Activated naive CD8-positive, alpha-beta T cell treated with anti-CD3 and anti-CD28 coated beads, Interleukin-2, amount 50 U/mL, for 24 hours (primary cell): ENCODE data around the gene DUSP6.

Experiments
- ATAC-seq: fragments of 150-1000 bp; cut with Tn5 transposase; one replicate; pipeline ENCODE4 v1.10.0; 2021
- DNase-seq: peaks from one replicate; pipeline ENCODE4 v3.0.0; 2021
- H3K27ac Mint-ChIP-seq: one replicate; pipeline ENCODE4 v1.8.0; 2021; ENCODE audit warnings: mild to moderate bottlenecking, mixed read lengths
- H3K27me3 Mint-ChIP-seq: one replicate; pipeline ENCODE4 v1.8.0; 2021; ENCODE audit warnings: mixed read lengths
- H3K36me3 Mint-ChIP-seq: one replicate; pipeline ENCODE4 v1.8.0; 2021; ENCODE audit warnings: low read depth, mixed read lengths
- H3K4me1 Mint-ChIP-seq: one replicate; pipeline ENCODE4 v1.8.0; 2021; ENCODE audit warnings: mixed read lengths
- H3K4me3 Mint-ChIP-seq: one replicate; pipeline ENCODE4 v1.8.0; 2021; ENCODE audit warnings: mild to moderate bottlenecking, moderate library complexity, mixed read lengths
- H3K9me3 Mint-ChIP-seq: one replicate; pipeline ENCODE4 v1.8.0; 2021; ENCODE audit warnings: mixed read lengths

The DUSP6 gene

GRCh38 chr12:89350630-89351488, 1.4 kb downstream of the DUSP6 start:
- H3K9me3 Mint-ChIP-seq: no peaks in the 10 kb centered on the region

GRCh38 chr12:89350260-89350629, 2.1 kb downstream of the DUSP6 start:
- ATAC-seq (no peak), DNase-seq (no peak)
- peak overlapping the region; percentile 95 for H3K4me3 Mint-ChIP-seq
- peaks cover 9% of the 10 kb centered on the region for H3K27me3 Mint-ChIP-seq
- H3K4me1 Mint-ChIP-seq: peaks cover 77% of the 10 kb centered on the region
- H3K36me3 Mint-ChIP-seq: peaks cover 34% of the 10 kb centered on the region
- no peaks in the 10 kb centered on the region for H3K9me3 Mint-ChIP-seq
- peak overlapping the region; percentile 79 for H3K27ac Mint-ChIP-seq

More at GRCh38 chr12:89350630-89351488, 1.4 kb downstream of the DUSP6 start:
- H3K4me3 Mint-ChIP-seq: peak overlapping the region; percentile 95
- H3K27me3 Mint-ChIP-seq: peaks cover 11% of the 10 kb centered on the region
- DNase-seq (peak; percentile 27), ATAC-seq (no peak)
- H3K27ac Mint-ChIP-seq: peak overlapping the region; percentile 79
- H3K4me1 Mint-ChIP-seq: peaks cover 77% of the 10 kb centered on the region
- peaks cover 34% of the 10 kb centered on the region for H3K36me3 Mint-ChIP-seq

GRCh38 chr12:89349814-89350213, 2.5 kb downstream of the DUSP6 start:
- ATAC-seq: no peak
- H3K4me3 Mint-ChIP-seq: peak overlapping the region; percentile 95
- no peaks in the 10 kb centered on the region for H3K9me3 Mint-ChIP-seq
- DNase-seq: no peak
- peaks cover 34% of the 10 kb centered on the region for H3K36me3 Mint-ChIP-seq
- peaks cover 73% of the 10 kb centered on the region for H3K4me1 Mint-ChIP-seq
- peaks cover 9% of the 10 kb centered on the region for H3K27me3 Mint-ChIP-seq
- H3K27ac Mint-ChIP-seq: no peak overlapping the region

- ATAC-seq: no peak
Measured at GRCh38 chr12:89348894-89349699, 3.2 kb downstream of the DUSP6 start.

GRCh38 chr12:89347325-89347829, 4.9 kb downstream of the DUSP6 start:
- Mint-ChIP-seq H3K36me3 (peaks cover 34% of the 10 kb centered on the region), H3K9me3 (no peaks in the 10 kb centered on the region)

More at GRCh38 chr12:89348894-89349699, 3.2 kb downstream of the DUSP6 start:
- Mint-ChIP-seq H3K27ac (no peak overlapping the region), H3K9me3 (no peaks in the 10 kb centered on the region), H3K4me3 (peak overlapping the region; percentile 95), H3K36me3 (peaks cover 34% of the 10 kb centered on the region), H3K27me3 (peaks cover 9% of the 10 kb centered on the region), H3K4me1 (peaks cover 68% of the 10 kb centered on the region)
- no peak for DNase-seq

GRCh38 chr12:89346741-89347324, 5.5 kb downstream of the DUSP6 start:
- ATAC-seq: no peak
- peaks cover 34% of the 10 kb centered on the region for H3K36me3 Mint-ChIP-seq
- H3K9me3 Mint-ChIP-seq: no peaks in the 10 kb centered on the region
- DNase-seq: no peak
- H3K27me3 Mint-ChIP-seq: peaks cover 8% of the 10 kb centered on the region
- H3K4me1 Mint-ChIP-seq: peaks cover 63% of the 10 kb centered on the region
- H3K4me3 Mint-ChIP-seq: peak overlapping the region; percentile 70
- H3K27ac Mint-ChIP-seq: peak overlapping the region; percentile 58

More at GRCh38 chr12:89347325-89347829, 4.9 kb downstream of the DUSP6 start:
- ATAC-seq (no peak), DNase-seq (no peak)
- H3K27ac Mint-ChIP-seq: peak overlapping the region; percentile 58
- no peak overlapping the region for H3K4me3 Mint-ChIP-seq
- H3K27me3 Mint-ChIP-seq: peaks cover 9% of the 10 kb centered on the region
- peaks cover 66% of the 10 kb centered on the region for H3K4me1 Mint-ChIP-seq

GRCh38 chr12:89345830-89346740, 6.2 kb downstream of the DUSP6 start:
- DNase-seq: peak; percentile 38

GRCh38 chr12:89345376-89345775, 6.9 kb downstream of the DUSP6 start:
- Mint-ChIP-seq H3K27ac (no peak overlapping the region), H3K4me3 (no peak overlapping the region), H3K27me3 (peaks cover 8% of the 10 kb centered on the region), H3K36me3 (peaks cover 27% of the 10 kb centered on the region), H3K4me1 (peaks cover 57% of the 10 kb centered on the region), H3K9me3 (no peaks in the 10 kb centered on the region)
- DNase-seq (no peak), ATAC-seq (no peak)

More at GRCh38 chr12:89345830-89346740, 6.2 kb downstream of the DUSP6 start:
- Mint-ChIP-seq H3K27me3 (peaks cover 8% of the 10 kb centered on the region), H3K4me1 (peaks cover 63% of the 10 kb centered on the region), H3K4me3 (peak overlapping the region; percentile 70), H3K27ac (peak overlapping the region; percentile 58), H3K9me3 (no peaks in the 10 kb centered on the region), H3K36me3 (peaks cover 34% of the 10 kb centered on the region)
- peak; percentile 88 for ATAC-seq

GRCh38 chr12:89344862-89345202, 7.5 kb downstream of the DUSP6 start:
- no peak for ATAC-seq
- Mint-ChIP-seq H3K27ac (no peak overlapping the region), H3K4me3 (no peak overlapping the region), H3K4me1 (peaks cover 51% of the 10 kb centered on the region), H3K27me3 (peaks cover 8% of the 10 kb centered on the region), H3K36me3 (peaks cover 24% of the 10 kb centered on the region), H3K9me3 (no peaks in the 10 kb centered on the region)
- no peak for DNase-seq

GRCh38 chr12:89344043-89344861, 8.0 kb downstream of the DUSP6 start:
- Mint-ChIP-seq H3K4me1 (peaks cover 45% of the 10 kb centered on the region), H3K36me3 (peaks cover 23% of the 10 kb centered on the region), H3K4me3 (no peak overlapping the region), H3K9me3 (no peaks in the 10 kb centered on the region), H3K27me3 (peaks cover 8% of the 10 kb centered on the region), H3K27ac (no peak overlapping the region)
- DNase-seq: no peak
- no peak for ATAC-seq

- DNase-seq: no peak
- H3K27ac Mint-ChIP-seq: no peak overlapping the region
- H3K27me3 Mint-ChIP-seq: peaks cover 4% of the 10 kb centered on the region
- H3K36me3 Mint-ChIP-seq: peaks cover 12% of the 10 kb centered on the region
- no peak for ATAC-seq
- H3K9me3 Mint-ChIP-seq: no peaks in the 10 kb centered on the region
- no peak overlapping the region for H3K4me3 Mint-ChIP-seq
- peaks cover 36% of the 10 kb centered on the region for H3K4me1 Mint-ChIP-seq
Measured at GRCh38 chr12:89343127-89343526, 9.2 kb downstream of the DUSP6 start.

GRCh38 chr12:89340861-89341260, 11.4 kb downstream of the DUSP6 start:
- DNase-seq (no peak), ATAC-seq (no peak)
- H3K27ac Mint-ChIP-seq: no peak overlapping the region
- no peaks in the 10 kb centered on the region for H3K36me3 Mint-ChIP-seq
- no peaks in the 10 kb centered on the region for H3K9me3 Mint-ChIP-seq
- H3K4me1 Mint-ChIP-seq: peaks cover 14% of the 10 kb centered on the region
- peaks cover 2% of the 10 kb centered on the region for H3K27me3 Mint-ChIP-seq
- H3K4me3 Mint-ChIP-seq: no peak overlapping the region

- Mint-ChIP-seq H3K4me3 (no peak overlapping the region), H3K27ac (no peak overlapping the region)
- ATAC-seq: no peak
Measured at GRCh38 chr12:89339526-89339925, 12.8 kb downstream of the DUSP6 start.

More at GRCh38 chr12:89339526-89339925, 12.8 kb downstream of the DUSP6 start:
- no peaks in the 10 kb centered on the region for H3K9me3 Mint-ChIP-seq
- peaks cover 2% of the 10 kb centered on the region for H3K27me3 Mint-ChIP-seq
- DNase-seq: no peak
- H3K36me3 Mint-ChIP-seq: no peaks in the 10 kb centered on the region
- peaks cover 7% of the 10 kb centered on the region for H3K4me1 Mint-ChIP-seq
